Liver (tissue), 9 donors: Measurements from ENCODE around the gene RTN4RL1. TPM values are rescaled to one million over a fixed set of nuclear protein-coding genes. Genes with fewer than 3 reads are reported as not detected.

Source experiments
- DNase-seq: peaks from one replicate; pipeline ENCODE4 v3.0.0-alpha.2; 2017; ENCODE audit warnings: low spot score
- H3K27ac ChIP-seq, 2 donors: one replicate each; pipeline ENCODE4 v1.7.0; 2013; ENCODE audit warnings: inconsistent platforms in 2 of 2, low read length in 2 of 2, control low read depth in 1 of 2, low read depth in 1 of 2, mild to moderate bottlenecking in 1 of 2
- H3K27me3 ChIP-seq, 4 donors: one replicate each; pipeline versions ENCODE4 v1.6.1 to v1.7.0; 2013; ENCODE audit warnings: low read length in 3 of 4, inconsistent platforms in 1 of 4, mild to moderate bottlenecking in 1 of 4, moderate library complexity in 1 of 4; ENCODE audit not compliant: control insufficient read depth in 4 of 4, insufficient read depth in 4 of 4
- H3K36me3 ChIP-seq, 4 donors: one replicate each; pipeline versions ENCODE4 v1.6.1 to v1.7.0; 2013; ENCODE audit warnings: low read length in 3 of 4, mild to moderate bottlenecking in 3 of 4, low read depth in 1 of 4, moderate library complexity in 1 of 4; ENCODE audit not compliant: control insufficient read depth in 4 of 4, insufficient read depth in 3 of 4
- H3K4me1 ChIP-seq, 4 donors: one replicate each; pipeline versions ENCODE4 v1.6.1 to v1.7.0; 2013; ENCODE audit warnings: low read length in 3 of 4, mild to moderate bottlenecking in 3 of 4, moderate library complexity in 1 of 4; ENCODE audit not compliant: control insufficient read depth in 4 of 4, insufficient read depth in 4 of 4
- H3K4me3 ChIP-seq, 3 donors: one replicate each; pipeline versions ENCODE4 v1.6.1 to v1.7.0; 2013; ENCODE audit warnings: low read length in 3 of 3, control low read depth in 1 of 3, low read depth in 1 of 3, mild to moderate bottlenecking in 1 of 3
- H3K9ac ChIP-seq, 2 donors: one replicate each; pipeline ENCODE4 v1.7.0; 2013; ENCODE audit warnings: low read length in 2 of 2, mild to moderate bottlenecking in 2 of 2, moderate library complexity in 2 of 2, control low read depth in 1 of 2, low read depth in 1 of 2
- H3K9me3 ChIP-seq, 4 donors: one replicate each; pipeline versions ENCODE4 v1.6.1 to v1.7.0; 2013; ENCODE audit warnings: low read length in 3 of 4; ENCODE audit not compliant: control insufficient read depth in 4 of 4
- ATF3 ChIP-seq: IDR thresholded peaks from 2 replicates; pipeline ENCODE4 v1.6.1; 2016; ENCODE audit warnings: antibody characterized with exemption
- EGR1 ChIP-seq, 2 donors: IDR thresholded peaks; 2 replicates each; pipeline ENCODE4 v1.6.1; 2016 to 2018; ENCODE audit warnings: antibody characterized with exemption in 2 of 2, low read depth in 2 of 2
- FOXA2 ChIP-seq: IDR thresholded peaks from 2 replicates; pipeline ENCODE4 v1.6.1; 2016; ENCODE audit warnings: antibody characterized with exemption
- GABPA ChIP-seq, 2 donors: IDR thresholded peaks in 1 of 2; conservative IDR thresholded peaks in 1 of 2; 2 replicates each; pipeline ENCODE4 v1.6.1; 2016; ENCODE audit warnings: antibody characterized with exemption in 2 of 2, mild to moderate bottlenecking in 1 of 2, moderate library complexity in 1 of 2
- HNF4A ChIP-seq, 2 donors: conservative IDR thresholded peaks; 2 replicates each; pipeline ENCODE4 v1.6.1; 2016; ENCODE audit warnings: antibody characterized with exemption in 2 of 2, mild to moderate bottlenecking in 2 of 2
- NR2F2 ChIP-seq: IDR thresholded peaks from 2 replicates; pipeline ENCODE4 v1.6.1; 2016; ENCODE audit warnings: antibody characterized with exemption
- RAD21 ChIP-seq, 2 donors: IDR thresholded peaks; 2 replicates each; pipeline ENCODE4 v1.6.1; 2016; ENCODE audit warnings: antibody characterized with exemption in 2 of 2, mild to moderate bottlenecking in 2 of 2
- REST ChIP-seq: IDR thresholded peaks from 2 replicates; pipeline ENCODE4 v1.6.1; 2016; ENCODE audit warnings: antibody characterized with exemption, mild to moderate bottlenecking
- TAF1 ChIP-seq: conservative IDR thresholded peaks from 2 replicates; pipeline ENCODE4 v1.6.1; 2016; ENCODE audit warnings: antibody characterized with exemption, mild to moderate bottlenecking
- YY1 ChIP-seq: IDR thresholded peaks from 2 replicates; pipeline ENCODE4 v1.6.1; 2016; ENCODE audit warnings: antibody characterized with exemption, mild to moderate bottlenecking
- ZBTB33 ChIP-seq: IDR thresholded peaks from 2 replicates; pipeline ENCODE4 v1.6.1; 2016; ENCODE audit warnings: antibody characterized with exemption
- WGBS: extraction: QIAGEN DNeasy Blood & Tissue Kit; methylation state at CpG from one replicate; pipeline ENCODE4 v1.1.7; 2013; 5-methylcytosine and 5-hydroxymethylcytosine counted together
- polyA plus RNA-seq, 2 donors: library from polyadenylated mRNA; stranded (reverse) in 1 of 2; unstranded in 1 of 2; fragments of 200-250 nt in 1 of 2; fragments of >200 nt in 1 of 2; fragmentation: Nextera tagmentation in 1 of 2; extraction: Ambion mirVana in 1 of 2; gene quantifications; one replicate each; pipeline versions ENCODE4 v1.2.1 to v1.2.3, GENCODE V29; 2013 to 2015
- total RNA-seq, 2 donors: library from RNA; depleted of rRNA; stranded (reverse); fragments of >200 nt; gene quantifications; one replicate each; pipeline ENCODE4 v1.2.3, GENCODE V29; 2014
- donor health status: healthy.
- donor health status: healthy.
- donor health status: healthy.
- donor health status: healthy.
- donor health status: healthy.

The RTN4RL1 gene
- total and polyA plus RNA-seq, 4 donors: 0.04 to 5.4 (median 1.2) TPM

- H3K4me3 ChIP-seq: no peak overlapping the region
- no peak for DNase-seq
- no peaks in the 10 kb centered on the region for H3K27me3 ChIP-seq
- peaks cover 0 to 34% (median 21%) of the 10 kb centered on the region in 4 donors for H3K36me3 ChIP-seq
- no peaks in the 10 kb centered on the region for H3K9me3 ChIP-seq
- no peak overlapping the region for H3K9ac ChIP-seq
- TF ChIP-seq FOXA2: no peak
- no peak for TF ChIP-seq REST
- no peak for TF ChIP-seq EGR1 (IDR thresholded peaks at IDR 0.05; ENCODE audit: low read depth in 2 of 2)
- TF ChIP-seq ATF3: no peak
- WGBS: 97% methylated on average over 10 of the region's 10 CpGs
- no peak overlapping the region for H3K27ac ChIP-seq
- peaks cover 0 to 10% (median 7%) of the 10 kb centered on the region in 4 donors for H3K4me1 ChIP-seq
Observed at GRCh38 chr17:2037155-2037554, 12.0 kb upstream of the RTN4RL1 start.

GRCh38 chr17:2035541-2036488 lies 10.7 kb upstream of the RTN4RL1 start:
- no peak for DNase-seq
- Histone ChIP-seq H3K9me3 (no peaks in the 10 kb centered on the region), H3K4me3 (no peak overlapping the region), H3K36me3 (peaks cover 0 to 34% (median 21%) of the 10 kb centered on the region in 4 donors), H3K4me1 (peaks cover 0 to 14% (median 10%) of the 10 kb centered on the region in 4 donors), H3K27me3 (no peaks in the 10 kb centered on the region), H3K27ac (no peak overlapping the region), H3K9ac (no peak overlapping the region)
- TF ChIP-seq GABPA (IDR thresholded peaks at IDR 0.05 in 1 of 2, conservative IDR thresholded peaks at IDR 0.05 in 1 of 2): no peak
- 95% methylated on average over 29 of the region's 29 CpGs for WGBS

GRCh38 chr17:2034806-2035540 lies 9.8 kb upstream of the RTN4RL1 start:
- DNase-seq: no peak
- no peaks in the 10 kb centered on the region for H3K27me3 ChIP-seq
- no peak for TF ChIP-seq TAF1
- TF ChIP-seq ZBTB33: no peak
- no peak for TF ChIP-seq EGR1 (IDR thresholded peaks at IDR 0.05; ENCODE audit: low read depth in 2 of 2)
- TF ChIP-seq NR2F2: no peak
- no peak for TF ChIP-seq FOXA2
- TF ChIP-seq YY1: no peak
- TF ChIP-seq HNF4A (conservative IDR thresholded peaks at IDR 0.05): no peak
- TF ChIP-seq REST: no peak
- no peak for TF ChIP-seq GABPA (IDR thresholded peaks at IDR 0.05 in 1 of 2, conservative IDR thresholded peaks at IDR 0.05 in 1 of 2)
- TF ChIP-seq RAD21 (IDR thresholded peaks at IDR 0.05): no peak
- no peak overlapping the region for H3K9ac ChIP-seq
- H3K36me3 ChIP-seq: peaks cover 0 to 34% (median 21%) of the 10 kb centered on the region in 4 donors
- H3K9me3 ChIP-seq: no peaks in the 10 kb centered on the region
- no peak overlapping the region for H3K27ac ChIP-seq
- H3K4me3 ChIP-seq: no peak overlapping the region
- 79% methylated on average over 9 of the region's 9 CpGs for WGBS
- H3K4me1 ChIP-seq: peaks cover 0 to 17% (median 12%) of the 10 kb centered on the region in 4 donors
